Activated naive CD8-positive, alpha-beta T cell treated with anti-CD3 and anti-CD28 coated beads for 36 hours (primary cell): ENCODE data around the gene NTM. TPM values are rescaled to one million over a fixed set of nuclear protein-coding genes. Genes with fewer than 3 reads are reported as not detected.

Experiments used
- DNase-seq: peaks from one replicate; pipeline ENCODE4 v3.0.0; 2021
- H3K27ac Mint-ChIP-seq: one replicate; pipeline ENCODE4 v1.8.0; 2022; ENCODE audit warnings: mild to moderate bottlenecking, moderate library complexity, mixed read lengths
- H3K27me3 Mint-ChIP-seq: one replicate; pipeline ENCODE4 v1.8.0; 2022; ENCODE audit warnings: mild to moderate bottlenecking, mixed read lengths
- H3K36me3 Mint-ChIP-seq: one replicate; pipeline ENCODE4 v1.8.0; 2021; ENCODE audit warnings: mild to moderate bottlenecking, mixed read lengths
- H3K4me1 Mint-ChIP-seq: one replicate; pipeline ENCODE4 v1.8.0; 2021; ENCODE audit warnings: mixed read lengths
- H3K4me3 Mint-ChIP-seq: one replicate; pipeline ENCODE4 v1.8.0; 2022; ENCODE audit warnings: mild to moderate bottlenecking, moderate library complexity, mixed read lengths
- H3K9me3 Mint-ChIP-seq: one replicate; pipeline ENCODE4 v1.8.0; 2022; ENCODE audit warnings: mixed read lengths
- total RNA-seq, 2 experiments: library from RNA; stranded (reverse); gene quantifications; one replicate each; pipeline ENCODE4 v1.2.3, GENCODE V29; 2021

Gene NTM
- total RNA-seq, 2 experiments from 2014 or later = not detected

DNA sequence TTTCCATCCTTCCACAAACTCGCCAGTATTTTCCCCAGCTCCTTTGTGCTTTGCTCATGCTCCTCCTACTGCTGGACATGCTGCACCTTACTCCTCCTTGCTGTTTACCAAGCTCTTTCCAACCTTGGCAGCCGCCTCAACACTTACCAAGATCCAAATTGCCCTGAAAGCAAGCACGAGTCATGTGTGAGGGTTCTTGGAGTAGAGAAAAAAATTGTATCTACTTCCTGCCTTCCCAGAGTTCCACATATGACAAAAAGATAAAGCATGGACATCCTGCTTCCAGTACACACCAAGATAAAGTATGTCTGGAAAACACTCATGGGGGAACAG is 767.5 kb downstream of the NTM start:
- no peak overlapping the region for H3K27ac Mint-ChIP-seq
- no peaks in the 10 kb centered on the region for H3K4me1 Mint-ChIP-seq
- H3K27me3 Mint-ChIP-seq = no peaks in the 10 kb centered on the region
- no peak overlapping the region for H3K4me3 Mint-ChIP-seq
- H3K9me3 Mint-ChIP-seq = no peaks in the 10 kb centered on the region
- DNase-seq = no peak
- no peaks in the 10 kb centered on the region for H3K36me3 Mint-ChIP-seq

DNA sequence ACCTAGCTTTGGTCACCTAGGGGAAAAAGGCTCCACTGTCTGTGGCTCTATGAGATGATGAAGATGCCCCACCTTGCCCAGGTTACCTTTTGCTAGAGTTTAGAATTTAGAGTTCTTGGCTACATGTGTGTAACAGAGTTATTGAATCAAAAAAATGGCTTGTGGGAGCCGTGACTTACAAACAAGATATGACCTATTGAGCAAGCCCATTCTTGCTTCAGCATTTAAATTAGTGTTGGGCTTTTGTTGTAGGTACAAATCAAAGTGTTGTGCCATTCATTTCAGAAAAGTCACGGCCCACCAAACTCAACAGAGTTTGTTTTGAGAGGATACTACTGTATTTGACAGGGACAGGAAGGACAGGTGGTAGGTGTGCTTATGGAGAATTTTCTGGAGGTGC is 768.8 kb downstream of the NTM start:
- Mint-ChIP-seq H3K27ac (no peak overlapping the region), H3K36me3 (no peaks in the 10 kb centered on the region), H3K27me3 (no peaks in the 10 kb centered on the region), H3K4me1 (no peaks in the 10 kb centered on the region), H3K4me3 (no peak overlapping the region), H3K9me3 (no peaks in the 10 kb centered on the region)
- DNase-seq = no peak

DNA sequence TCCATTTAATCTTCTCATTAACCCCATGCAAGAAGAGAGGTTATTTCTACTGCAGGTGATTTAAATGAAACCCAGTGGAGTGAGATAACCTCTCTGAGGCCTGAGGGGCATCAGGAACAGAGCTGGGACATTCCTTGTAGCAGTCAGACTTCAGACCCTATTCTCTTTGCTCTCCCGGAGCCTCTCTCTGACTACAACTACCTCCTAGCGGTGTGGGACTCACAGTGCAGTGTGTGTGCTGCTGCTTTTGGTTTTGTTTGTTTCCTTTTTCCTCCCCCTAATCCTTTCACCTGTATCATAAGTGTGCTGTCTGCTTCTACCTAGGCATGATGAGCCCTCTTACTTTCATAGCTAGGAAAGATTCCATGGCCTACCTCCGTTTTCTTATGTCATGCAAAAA is 769.6 kb downstream of the NTM start:
- Mint-ChIP-seq H3K36me3 (no peaks in the 10 kb centered on the region), H3K9me3 (no peaks in the 10 kb centered on the region), H3K4me3 (no peak overlapping the region), H3K4me1 (no peaks in the 10 kb centered on the region), H3K27ac (no peak overlapping the region), H3K27me3 (no peaks in the 10 kb centered on the region)
- no peak for DNase-seq

DNA sequence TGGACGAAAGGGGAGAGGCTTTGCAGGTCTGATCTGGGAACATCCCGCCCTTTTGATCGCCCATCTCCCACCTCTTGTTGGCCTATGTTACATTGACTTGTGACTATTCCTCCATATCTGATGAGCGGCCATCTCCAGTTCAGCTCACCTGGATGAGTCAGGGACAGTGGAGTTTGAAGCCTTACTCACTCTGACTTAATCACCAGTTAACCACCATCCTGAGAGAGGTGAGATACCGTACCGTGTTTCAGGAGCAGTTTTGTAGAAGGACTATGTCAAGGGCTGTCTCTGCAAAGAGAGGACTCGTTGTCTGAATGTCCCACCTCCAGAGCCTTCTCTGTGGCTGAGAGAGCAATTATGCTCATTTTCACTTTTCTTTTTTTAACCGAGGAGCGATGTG is 771.7 kb downstream of the NTM start:
- Mint-ChIP-seq H3K27ac (no peak overlapping the region), H3K36me3 (no peaks in the 10 kb centered on the region), H3K4me1 (no peaks in the 10 kb centered on the region), H3K27me3 (no peaks in the 10 kb centered on the region), H3K4me3 (no peak overlapping the region), H3K9me3 (peaks cover 1% of the 10 kb centered on the region)
- DNase-seq = no peak

DNA sequence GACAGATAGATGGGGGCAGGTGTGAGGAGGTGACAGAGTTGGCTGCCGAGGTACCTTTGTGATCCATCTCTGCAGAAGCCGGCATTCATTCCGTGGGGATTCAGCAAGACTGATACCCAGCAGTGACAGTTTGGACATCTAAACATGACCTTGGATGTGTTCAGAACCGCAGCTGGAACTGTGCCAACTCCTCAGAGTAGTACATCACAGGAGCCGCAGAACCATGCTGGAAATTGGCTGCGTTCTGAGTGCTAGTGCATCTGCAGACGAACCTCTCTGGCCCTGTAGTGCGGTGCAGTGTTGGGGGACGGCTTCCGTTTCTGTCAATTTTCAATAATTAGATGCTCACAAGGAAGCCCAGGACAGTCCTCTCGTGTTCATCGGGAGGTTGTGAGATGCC is 772.1 kb downstream of the NTM start:
- Mint-ChIP-seq H3K27me3 (no peaks in the 10 kb centered on the region), H3K9me3 (peaks cover 1% of the 10 kb centered on the region), H3K36me3 (no peaks in the 10 kb centered on the region), H3K4me1 (no peaks in the 10 kb centered on the region), H3K4me3 (peak overlapping the region; percentile 8), H3K27ac (no peak overlapping the region)
- DNase-seq = no peak

DNA sequence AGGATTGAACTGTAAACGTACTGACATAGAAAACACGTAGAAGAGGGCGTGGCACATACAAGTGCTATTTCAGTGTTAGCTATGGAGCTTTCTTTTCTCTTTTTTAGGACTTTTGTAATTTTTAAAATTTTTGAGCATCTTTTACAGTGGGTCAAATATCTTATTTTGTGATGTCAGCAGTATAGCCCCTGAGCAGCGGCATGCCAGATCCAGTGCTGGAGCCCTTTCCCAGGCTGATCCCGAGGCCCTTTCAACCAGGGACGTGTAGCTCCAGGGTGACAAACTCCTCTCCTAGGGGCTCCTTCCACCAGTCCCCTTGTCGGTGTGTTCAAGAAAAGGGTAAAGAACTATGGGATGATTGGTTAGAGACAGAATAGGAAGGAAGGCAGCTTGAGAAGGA is 777.0 kb downstream of the NTM start:
- H3K4me1 Mint-ChIP-seq = no peaks in the 10 kb centered on the region
- no peaks in the 10 kb centered on the region for H3K36me3 Mint-ChIP-seq
- no peak for DNase-seq
- no peak overlapping the region for H3K27ac Mint-ChIP-seq
- peaks cover 1% of the 10 kb centered on the region for H3K9me3 Mint-ChIP-seq
- H3K4me3 Mint-ChIP-seq = no peak overlapping the region
- H3K27me3 Mint-ChIP-seq = no peaks in the 10 kb centered on the region

DNA sequence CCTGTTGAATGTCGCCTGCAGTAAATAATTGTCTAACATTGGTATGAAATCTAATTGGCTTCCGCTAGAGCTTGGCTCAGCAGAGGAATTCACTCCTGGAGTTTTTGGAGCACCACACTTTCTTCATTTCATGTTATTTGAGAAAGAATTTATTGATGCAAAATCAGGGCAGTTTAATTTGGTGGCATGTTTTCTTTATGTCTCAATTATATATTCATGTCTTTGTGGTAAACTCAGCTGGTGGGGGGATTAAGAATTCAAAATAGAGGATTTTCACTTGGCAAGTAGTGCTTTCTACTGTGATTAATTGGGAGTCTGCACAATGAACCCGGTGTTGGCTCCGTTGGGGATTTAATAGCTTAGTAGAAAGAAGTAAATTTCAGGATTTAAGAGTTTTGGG is 784.4 kb downstream of the NTM start:
- Mint-ChIP-seq H3K27me3 (no peaks in the 10 kb centered on the region), H3K9me3 (no peaks in the 10 kb centered on the region), H3K36me3 (no peaks in the 10 kb centered on the region), H3K4me3 (no peak overlapping the region), H3K4me1 (no peaks in the 10 kb centered on the region), H3K27ac (no peak overlapping the region)
- DNase-seq = no peak

DNA sequence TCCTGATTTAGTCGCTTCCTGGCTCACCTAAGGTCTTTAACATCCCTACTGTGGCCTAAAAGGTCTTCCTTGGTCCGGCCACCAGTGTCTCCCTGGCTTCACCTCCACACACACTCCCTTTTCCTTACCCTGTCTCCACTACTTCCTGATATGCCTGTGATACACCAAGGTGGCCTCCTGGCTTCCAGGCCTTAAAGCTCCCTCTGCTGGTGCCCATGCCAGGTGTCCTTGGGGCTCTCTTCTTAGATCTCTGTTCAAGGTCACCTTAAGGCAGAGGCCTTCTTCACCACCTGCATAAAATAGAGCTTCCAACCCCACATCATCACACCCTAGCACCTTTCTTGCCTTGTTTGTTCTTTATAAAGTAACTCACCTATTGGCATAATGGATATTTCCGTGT is 787.7 kb downstream of the NTM start:
- Mint-ChIP-seq H3K9me3 (no peaks in the 10 kb centered on the region), H3K27me3 (no peaks in the 10 kb centered on the region), H3K27ac (no peak overlapping the region), H3K4me3 (no peak overlapping the region), H3K4me1 (no peaks in the 10 kb centered on the region), H3K36me3 (no peaks in the 10 kb centered on the region)
- no peak for DNase-seq

DNA sequence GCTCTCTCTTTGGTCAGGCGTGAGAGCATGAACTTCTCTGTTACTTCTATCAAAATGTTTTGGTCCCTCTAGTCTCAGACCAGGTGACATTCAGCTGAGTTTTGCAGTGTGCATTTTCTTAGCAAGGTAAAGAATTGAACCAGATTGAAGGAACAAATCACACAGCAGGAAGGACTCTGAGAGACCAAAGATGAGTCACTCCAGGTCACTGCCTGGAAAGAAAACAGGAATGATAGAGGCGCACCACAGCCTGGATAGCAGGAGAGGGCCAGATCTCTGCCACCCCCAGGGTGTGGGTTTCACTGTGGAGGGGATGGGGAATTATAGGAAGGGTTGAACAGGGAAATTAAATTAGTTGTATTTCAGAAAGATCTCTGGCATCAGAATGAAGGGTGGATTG is 788.3 kb downstream of the NTM start:
- H3K4me1 Mint-ChIP-seq = no peaks in the 10 kb centered on the region
- DNase-seq = no peak
- no peak overlapping the region for H3K27ac Mint-ChIP-seq
- no peaks in the 10 kb centered on the region for H3K27me3 Mint-ChIP-seq
- H3K36me3 Mint-ChIP-seq = no peaks in the 10 kb centered on the region
- H3K4me3 Mint-ChIP-seq = no peak overlapping the region
- no peaks in the 10 kb centered on the region for H3K9me3 Mint-ChIP-seq

DNA sequence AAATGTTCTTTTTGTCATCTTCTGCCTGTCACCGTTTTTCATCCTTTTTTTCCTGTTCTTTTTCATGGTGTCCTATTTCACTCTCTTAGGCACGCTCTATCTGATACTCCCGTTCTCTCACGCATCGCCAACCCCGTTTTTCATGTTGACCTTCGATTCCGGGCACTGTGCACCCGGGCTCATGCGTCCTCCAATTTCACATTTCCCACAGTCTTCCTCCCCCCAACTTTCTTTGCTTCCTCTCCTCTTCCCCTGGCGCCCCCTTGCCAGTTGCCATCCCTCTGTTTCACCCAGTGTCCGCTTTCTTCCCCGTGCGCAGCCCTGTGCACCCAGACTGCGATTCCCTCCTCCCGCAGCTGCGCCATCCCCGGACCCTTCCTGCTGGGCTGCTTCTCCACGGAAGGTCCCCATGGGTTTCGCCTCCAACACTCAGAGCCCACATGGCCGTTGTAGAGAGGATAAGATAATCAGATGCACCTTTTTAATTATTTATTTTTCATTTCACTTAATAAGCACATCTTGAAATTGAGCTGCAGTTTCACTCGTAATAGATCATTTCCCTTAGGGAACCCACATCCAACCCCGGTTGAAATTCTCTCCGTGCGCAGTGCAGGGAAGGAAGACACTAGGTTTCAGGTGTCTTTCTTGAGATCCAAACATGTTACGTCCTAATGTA is 791.1 kb downstream of the NTM start:
- Mint-ChIP-seq H3K9me3 (no peaks in the 10 kb centered on the region), H3K4me3 (no peak overlapping the region), H3K27ac (no peak overlapping the region), H3K4me1 (no peaks in the 10 kb centered on the region), H3K36me3 (no peaks in the 10 kb centered on the region), H3K27me3 (no peaks in the 10 kb centered on the region)
- no peak for DNase-seq

DNA sequence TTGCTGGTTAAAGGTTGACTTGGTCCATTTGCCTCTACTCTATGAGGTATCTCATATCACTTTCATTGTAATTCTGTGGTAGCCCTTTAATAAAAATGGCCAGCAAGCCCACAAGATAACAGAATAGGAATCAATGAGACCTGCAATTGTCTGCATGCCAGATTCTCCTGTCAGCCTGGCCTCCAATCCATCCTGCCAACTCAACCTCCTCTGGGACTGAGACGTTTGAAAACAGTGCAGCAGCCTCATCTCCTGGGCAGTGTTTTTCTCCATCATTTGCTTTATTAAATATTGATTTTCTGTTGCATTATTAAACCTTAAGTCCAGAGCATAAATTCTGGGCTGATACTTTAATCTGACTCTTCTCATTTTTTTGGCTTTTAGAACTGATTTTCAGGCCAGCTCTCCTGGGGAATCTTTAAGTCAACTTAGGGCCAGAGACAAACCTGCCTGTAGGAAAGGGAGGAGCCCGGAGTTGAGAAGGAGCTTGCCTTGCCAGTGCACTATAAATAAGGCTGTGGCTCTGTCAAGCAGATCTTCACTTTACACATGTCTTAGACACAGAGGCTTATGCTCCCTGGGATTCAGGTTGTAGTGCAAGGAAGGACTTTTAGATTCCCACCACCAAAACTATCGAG is 798.0 kb downstream of the NTM start:
- no peaks in the 10 kb centered on the region for H3K36me3 Mint-ChIP-seq
- H3K4me3 Mint-ChIP-seq = no peak overlapping the region
- DNase-seq = no peak
- H3K27me3 Mint-ChIP-seq = no peaks in the 10 kb centered on the region
- H3K9me3 Mint-ChIP-seq = no peaks in the 10 kb centered on the region
- H3K27ac Mint-ChIP-seq = no peak overlapping the region
- no peaks in the 10 kb centered on the region for H3K4me1 Mint-ChIP-seq

DNA sequence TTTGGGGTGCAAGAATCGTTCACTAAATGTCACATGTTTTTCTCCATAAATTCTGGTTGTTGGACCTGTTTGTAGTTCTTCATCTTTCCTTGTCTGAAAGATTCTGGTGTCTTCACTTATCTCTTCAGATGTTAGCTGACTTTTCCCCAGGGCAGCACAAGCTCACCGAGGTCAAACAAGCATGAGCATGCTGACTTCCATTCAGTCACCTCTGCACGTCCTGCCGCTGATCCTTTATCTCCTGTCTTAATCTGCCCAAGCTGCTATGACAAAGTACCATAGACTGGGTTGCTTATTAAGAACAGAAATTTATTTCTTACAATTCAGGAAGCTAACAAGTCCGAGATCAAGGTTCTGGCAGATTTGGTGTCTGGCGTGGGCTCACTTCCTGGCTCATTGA is 800.6 kb downstream of the NTM start:
- Mint-ChIP-seq H3K9me3 (peaks cover 3% of the 10 kb centered on the region), H3K4me1 (no peaks in the 10 kb centered on the region), H3K4me3 (no peak overlapping the region)

DNA sequence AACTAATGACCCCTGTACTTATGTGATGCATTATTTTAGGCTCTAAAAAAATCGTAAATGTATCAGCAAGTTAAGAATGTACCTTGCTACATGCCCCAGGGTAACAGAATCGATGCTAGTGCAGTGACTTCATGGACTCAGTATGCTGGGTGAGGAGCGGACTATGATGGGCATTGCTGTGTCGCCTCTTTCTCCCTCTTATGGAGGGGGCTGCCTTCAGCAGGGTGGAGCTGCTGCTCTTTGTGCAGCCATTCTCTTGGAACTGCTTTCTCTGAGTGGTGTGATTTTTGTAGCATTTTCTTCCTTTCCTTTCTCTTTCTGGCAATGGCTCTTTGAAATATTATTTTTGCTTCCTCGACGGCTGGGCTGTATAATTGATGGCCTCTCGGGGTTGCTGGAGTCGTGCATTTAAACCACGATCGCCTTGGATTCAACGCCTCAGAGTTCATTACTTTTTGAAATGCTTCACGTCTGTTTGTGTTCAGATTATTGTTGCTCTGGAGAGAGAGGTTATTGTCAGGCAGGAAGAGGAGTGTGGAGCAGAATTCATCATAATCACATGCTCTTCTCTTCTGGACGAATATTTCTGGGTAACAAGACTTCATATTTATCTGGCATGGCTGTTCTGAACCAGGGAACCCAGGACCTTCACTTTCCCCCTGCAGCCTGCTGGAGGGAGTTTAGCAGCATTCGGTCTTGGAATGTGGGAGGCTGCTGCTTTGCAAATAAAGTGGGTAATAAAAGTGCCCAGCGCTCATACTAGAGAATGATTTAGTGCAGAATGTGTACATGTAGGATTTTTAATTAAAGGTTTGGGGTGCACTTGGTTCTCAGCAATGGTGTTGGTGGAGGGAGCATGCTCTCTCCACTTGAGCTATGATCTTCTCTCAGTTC is 804.2 kb downstream of the NTM start:
- H3K36me3 Mint-ChIP-seq = no peaks in the 10 kb centered on the region
- no peak overlapping the region for H3K4me3 Mint-ChIP-seq
- H3K4me1 Mint-ChIP-seq = no peaks in the 10 kb centered on the region
- H3K9me3 Mint-ChIP-seq = peaks cover 3% of the 10 kb centered on the region
- no peaks in the 10 kb centered on the region for H3K27me3 Mint-ChIP-seq
- DNase-seq = no peak
- no peak overlapping the region for H3K27ac Mint-ChIP-seq

More for the DNA sequence above, 800.6 kb downstream of the NTM start:
- DNase-seq = no peak
- no peaks in the 10 kb centered on the region for H3K36me3 Mint-ChIP-seq
- no peaks in the 10 kb centered on the region for H3K27me3 Mint-ChIP-seq
- no peak overlapping the region for H3K27ac Mint-ChIP-seq

DNA sequence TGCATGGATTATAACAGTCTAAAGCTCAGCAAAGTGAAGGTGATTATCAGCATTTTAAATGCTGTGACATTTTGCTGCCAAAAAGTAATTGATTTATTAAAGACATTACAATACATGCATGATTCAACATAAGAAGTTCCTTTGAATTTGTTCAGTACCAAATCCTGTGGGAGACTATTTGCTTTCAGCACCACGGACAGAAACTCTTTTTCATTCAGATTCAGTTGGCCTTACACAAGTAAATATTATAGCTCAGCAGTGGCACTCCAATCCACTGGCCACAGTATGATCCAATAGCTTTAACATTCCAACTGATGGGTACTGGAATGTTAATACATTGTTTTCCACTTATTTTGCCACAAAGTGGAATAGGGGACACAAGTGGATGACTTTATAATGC is 806.7 kb downstream of the NTM start:
- Mint-ChIP-seq H3K4me3 (no peak overlapping the region), H3K27ac (no peak overlapping the region), H3K36me3 (no peaks in the 10 kb centered on the region), H3K27me3 (no peaks in the 10 kb centered on the region), H3K9me3 (peaks cover 6% of the 10 kb centered on the region), H3K4me1 (no peaks in the 10 kb centered on the region)
- no peak for DNase-seq

DNA sequence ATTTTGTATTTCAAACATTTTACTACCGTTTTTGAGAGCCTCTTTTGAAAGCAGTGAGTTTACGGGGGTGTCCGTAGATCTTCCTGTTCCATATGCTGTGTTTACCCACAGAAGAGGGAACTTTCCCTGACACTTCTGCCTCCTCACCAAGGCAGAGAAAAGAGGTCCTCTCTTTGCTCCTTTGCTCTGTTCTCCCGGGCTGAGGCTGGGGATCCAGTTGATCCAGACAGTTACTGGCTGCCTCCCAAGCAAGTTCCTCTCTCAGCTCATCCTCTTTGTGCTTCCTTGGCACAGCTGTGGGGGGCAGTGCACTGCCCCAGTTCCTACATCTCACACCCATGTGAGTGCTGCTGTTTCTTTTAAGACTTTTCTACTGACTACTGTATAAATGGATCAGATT is 813.7 kb downstream of the NTM start:
- DNase-seq = no peak
- Mint-ChIP-seq H3K4me1 (no peaks in the 10 kb centered on the region), H3K36me3 (no peaks in the 10 kb centered on the region), H3K27me3 (no peaks in the 10 kb centered on the region), H3K9me3 (peaks cover 3% of the 10 kb centered on the region), H3K4me3 (no peak overlapping the region), H3K27ac (no peak overlapping the region)
